OCI-LY1 (cell line): Measurements from ENCODE around the gene ITSN2.

Source experiments
- CTCF ChIP-seq: fragments of 200-600 bp; sonication (generic), shearing (Covaris generic); IDR thresholded peaks from 2 replicates; pipeline ENCODE4 v1.5.1; 2017; ENCODE audit warnings: mild to moderate bottlenecking, antibody characterized with exemption, low read length, moderate library complexity, mixed read lengths
- EZH2 ChIP-seq: fragments of 200-600 bp; sonication (generic), shearing (Covaris generic); IDR thresholded peaks from 2 replicates; pipeline ENCODE4 v1.8.0; 2017; ENCODE audit warnings: borderline replicate concordance, mixed run types, mild to moderate bottlenecking, antibody characterized with exemption, low read length, moderate library complexity, mixed read lengths

DNA sequence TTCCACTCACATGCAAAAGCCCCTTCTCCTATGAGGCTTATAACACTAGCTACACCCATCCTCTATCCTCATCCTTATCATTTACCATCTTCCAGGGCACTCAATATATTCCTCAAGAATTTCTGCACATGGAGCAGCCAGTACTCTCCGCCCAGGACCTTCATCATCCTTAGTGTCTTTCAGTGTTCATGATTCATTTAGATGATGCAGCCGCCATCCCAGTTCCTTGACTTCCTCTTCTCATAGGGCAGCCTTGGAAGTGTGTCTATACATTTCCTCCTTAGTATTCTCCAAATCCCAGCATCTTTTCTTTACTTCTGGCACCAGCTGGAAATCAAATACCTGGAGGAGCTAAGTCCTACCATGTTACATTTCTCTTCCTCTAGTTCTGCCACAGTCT is 3.0 kb upstream of the ITSN2 start:
- TF ChIP-seq CTCF (no peak), EZH2 (no peak)
